ENCODE results near the gene ENAH.
"Not testable (repeated sequence)": the region's sequence is repeated elsewhere in the genome, so short reads cannot be mapped to it uniquely, and the experiment has no call there.

The ENAH gene

DNA sequence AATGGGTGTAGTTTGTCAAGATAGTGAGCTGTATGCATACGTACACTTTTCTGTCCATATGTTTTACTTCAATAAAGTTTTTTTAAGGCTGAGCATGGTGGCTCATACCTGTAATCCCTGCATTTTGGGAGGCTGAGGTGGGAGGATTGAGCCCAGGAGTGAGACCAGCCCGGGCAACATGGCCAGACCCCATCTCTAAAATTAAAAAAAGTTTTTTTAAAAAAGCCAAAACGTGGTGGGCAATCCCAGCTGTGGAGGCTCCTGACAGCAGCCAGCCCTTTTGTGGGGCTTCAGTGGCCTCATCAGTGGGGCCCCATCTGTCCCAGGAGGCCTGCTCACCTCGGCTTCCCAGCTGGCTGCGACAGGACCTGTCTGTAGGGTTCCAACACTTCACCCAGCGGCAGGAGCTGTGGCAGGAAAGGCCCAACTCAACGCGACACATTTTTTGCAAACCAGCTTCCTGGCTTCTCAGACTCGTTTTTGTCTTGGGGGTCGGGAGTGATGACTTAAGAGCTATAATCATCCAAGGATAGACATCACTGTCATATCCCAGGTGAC lies 168.2 kb downstream of the ENAH start:
- no peak for DNase-seq

DNA sequence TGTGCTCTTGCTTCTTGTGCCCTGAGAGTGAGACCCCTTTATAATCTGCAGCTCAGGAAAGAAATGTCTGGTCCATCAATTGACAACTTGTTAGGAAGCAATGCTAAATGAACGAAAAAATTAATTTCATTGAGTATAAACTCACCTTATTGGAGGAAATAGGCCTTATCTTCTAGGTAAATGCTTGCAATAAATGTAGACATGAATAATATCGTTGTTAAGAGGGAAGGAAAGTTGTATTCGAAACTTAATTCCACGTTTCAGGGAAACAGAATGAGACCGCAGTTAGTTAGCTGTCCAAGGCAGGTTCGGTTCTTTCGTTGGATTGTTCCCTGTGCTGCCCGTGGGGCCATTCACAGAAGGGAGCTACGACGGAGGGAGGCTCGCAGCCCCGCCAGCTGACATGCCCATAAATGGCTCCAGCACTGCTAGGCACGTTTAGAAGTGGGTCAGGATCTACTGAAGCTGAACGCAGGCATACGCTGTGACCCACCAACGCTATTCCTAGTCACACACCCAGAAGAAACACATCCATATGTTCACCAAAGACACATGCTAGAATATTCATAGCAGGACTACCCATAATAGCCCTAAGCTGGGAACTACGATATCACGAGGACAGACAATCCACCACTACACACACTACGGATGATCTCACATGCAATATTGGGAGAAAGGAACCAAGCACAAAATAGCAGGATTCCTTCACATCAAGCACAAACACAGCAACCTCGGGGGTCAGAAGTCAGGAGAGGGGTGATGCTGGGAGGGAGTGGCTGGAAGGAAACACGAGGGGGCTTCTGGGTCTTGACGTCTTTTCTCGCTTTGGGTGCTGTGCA lies 168.9 kb downstream of the ENAH start:
- no peak for DNase-seq

GRCh38 chr1:225482421-225482950 lies 170.4 kb downstream of the ENAH start:
- no peak for DNase-seq

DNA sequence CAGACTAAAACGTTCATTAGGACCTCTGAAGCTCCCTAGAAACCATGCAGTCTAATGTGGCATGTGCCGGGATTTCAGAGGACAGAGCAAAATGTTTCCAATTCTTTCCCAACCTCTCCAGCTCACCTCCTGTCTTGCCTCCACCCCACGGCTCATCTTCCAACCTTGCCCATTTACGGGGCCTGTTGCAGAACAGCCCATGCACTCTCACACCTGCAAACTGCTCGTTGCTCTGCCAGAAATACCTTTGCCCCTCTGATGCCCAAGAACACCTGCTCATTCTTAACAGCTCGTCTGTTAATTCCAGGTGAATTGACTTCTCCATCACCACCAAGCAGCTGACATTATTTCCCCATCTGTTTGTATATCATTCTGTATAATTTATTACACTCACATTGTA lies 171.2 kb downstream of the ENAH start:
- peak; percentile 72 for DNase-seq

- DNase-seq, result peak; percentile 62
These were observed 172.0 kb downstream of the ENAH start for GRCh38 chr1:225480825-225481434.

- DNase-seq, result no peak
These were observed 172.8 kb downstream of the ENAH start for GRCh38 chr1:225479996-225480720.

DNA sequence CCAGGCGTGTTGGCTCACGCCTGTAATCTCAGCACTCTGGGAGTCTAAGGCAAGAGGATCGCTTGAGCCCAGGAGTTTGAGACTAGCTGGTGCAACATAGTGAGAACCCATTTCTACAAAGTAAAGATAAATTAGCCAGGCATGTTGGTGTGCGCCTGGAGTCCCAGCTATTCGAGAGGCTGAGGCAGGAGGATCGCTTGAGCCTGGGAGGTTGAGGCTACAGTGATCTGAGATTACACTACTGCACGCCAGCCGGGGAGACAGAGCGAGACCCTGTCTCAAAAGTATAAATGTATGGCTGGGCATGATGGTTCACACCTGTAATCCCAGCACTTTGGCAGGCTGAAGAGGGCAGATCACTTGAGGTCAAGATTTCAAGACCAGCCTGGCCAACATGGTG lies 173.6 kb downstream of the ENAH start:
- DNase-seq, result no peak

GRCh38 chr1:225477296-225477911 lies 175.5 kb downstream of the ENAH start:
- DNase-seq, result no peak

DNA sequence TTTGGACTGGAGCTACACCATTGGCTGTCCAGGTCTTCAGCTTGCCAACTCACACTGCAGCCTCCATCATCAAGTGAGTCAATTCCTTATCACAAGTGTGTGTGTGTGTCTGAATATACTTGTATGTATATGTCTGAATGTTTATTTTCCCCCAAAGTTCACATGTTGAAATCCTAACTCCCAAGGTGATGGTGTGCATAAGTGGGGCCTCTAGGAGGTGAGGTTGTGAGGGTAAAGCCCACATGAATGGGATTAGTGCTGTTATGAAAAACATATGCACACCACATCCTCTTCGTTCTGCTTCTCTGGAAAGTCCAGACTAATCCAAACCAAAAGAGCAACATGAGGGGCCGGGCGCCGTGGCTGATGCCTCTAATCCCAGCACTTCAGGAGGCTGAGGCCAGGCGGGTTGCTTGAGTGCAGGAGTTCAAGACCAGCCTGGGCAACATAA lies 176.4 kb downstream of the ENAH start:
- no peak for DNase-seq

DNA sequence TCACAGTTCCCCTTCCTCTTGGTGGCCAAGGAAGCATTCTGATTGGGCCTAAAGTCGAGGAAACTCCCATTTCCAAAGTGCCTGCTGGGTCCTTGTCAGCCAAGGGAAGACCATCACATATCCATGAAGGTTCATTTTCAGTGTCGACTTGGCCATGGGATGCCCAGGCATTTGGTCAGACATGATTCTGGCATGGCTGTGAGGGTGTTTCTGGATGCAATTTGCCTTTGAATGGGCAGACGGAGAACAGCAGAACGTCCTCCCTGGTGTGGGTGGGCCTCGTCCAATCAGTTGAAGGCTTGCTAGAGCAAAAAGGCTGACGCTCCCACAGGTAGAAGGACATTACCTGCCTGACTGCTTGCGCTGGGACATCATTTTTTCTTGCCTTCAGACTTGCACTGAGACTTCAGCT lies 176.8 kb downstream of the ENAH start:
- DNase-seq, result no peak

- DNase-seq, result peak; percentile 54
These were observed 177.7 kb downstream of the ENAH start for GRCh38 chr1:225474986-225475820.

GRCh38 chr1:225474439-225474985 lies 178.4 kb downstream of the ENAH start:
- DNase-seq, result no peak

GRCh38 chr1:225473676-225474438 lies 179.1 kb downstream of the ENAH start:
- not testable (repeated sequence) for DNase-seq

- not testable (repeated sequence) for DNase-seq
These were observed 179.7 kb downstream of the ENAH start for GRCh38 chr1:225473266-225473665.

GRCh38 chr1:225471453-225472301 lies 181.2 kb downstream of the ENAH start:
- DNase-seq, result no peak

- no peak for DNase-seq
These were observed 181.8 kb downstream of the ENAH start for GRCh38 chr1:225471109-225471452.

DNA sequence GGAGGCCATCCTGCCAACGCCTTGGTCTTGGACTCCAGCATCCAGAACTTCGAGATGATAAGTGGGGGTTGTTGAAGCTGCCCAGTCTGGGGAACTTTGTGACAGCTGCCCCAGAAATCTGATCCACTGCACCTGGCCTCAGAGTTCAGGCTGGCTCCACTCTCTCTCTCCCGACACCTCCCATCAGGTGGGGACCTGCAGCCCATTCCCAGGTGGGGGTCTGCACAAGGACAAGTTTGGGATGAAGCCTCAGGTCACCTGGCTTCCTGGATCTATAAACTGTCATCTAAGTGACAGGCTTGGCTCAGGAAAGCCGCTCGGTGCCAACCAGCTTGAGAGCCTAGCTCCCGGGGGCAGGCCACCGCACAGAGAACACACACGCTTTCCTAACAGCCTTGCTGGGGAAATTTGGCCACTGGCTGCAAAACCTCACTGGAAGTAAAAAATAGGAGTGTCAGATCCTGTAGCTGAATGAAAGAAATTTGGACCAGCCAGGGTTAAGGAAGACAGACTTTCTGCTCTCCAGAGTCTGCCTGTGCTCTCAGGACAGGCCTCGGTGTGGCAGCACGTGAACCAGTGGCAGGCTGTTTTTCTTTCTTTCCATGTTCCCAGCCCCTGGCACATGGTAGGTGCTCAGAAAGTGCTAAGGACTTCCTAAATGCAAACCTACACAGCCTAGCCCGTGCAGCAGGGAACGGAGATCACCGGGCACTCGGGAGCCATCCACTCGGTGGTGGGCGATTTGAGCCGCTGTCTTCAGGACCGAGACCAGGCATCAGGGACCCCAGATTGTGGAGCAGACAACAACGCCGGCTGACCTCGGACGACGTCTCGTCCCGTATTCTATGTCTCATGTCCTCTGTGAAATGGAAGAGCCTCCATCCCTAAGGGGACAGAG lies 182.5 kb downstream of the ENAH start:
- DNase-seq, result no peak

GRCh38 chr1:225469051-225469450 lies 183.9 kb downstream of the ENAH start:
- no peak for DNase-seq
